GM12872 (cell line): ENCODE data around the gene PEAK1.

Source experiments
- CTCF ChIP-seq: IDR thresholded peaks from 3 replicates; pipeline ENCODE4 v1.5.1; 2011; ENCODE audit warnings: low read depth, mild to moderate bottlenecking, low read length, moderate library complexity; ENCODE audit not compliant: insufficient read depth

Gene PEAK1

GRCh38 chr15:77329202-77329601 lies 90.7 kb downstream of the PEAK1 start:
- no peak for TF ChIP-seq CTCF

- TF ChIP-seq CTCF: no peak
These were observed 91.9 kb downstream of the PEAK1 start for GRCh38 chr15:77327844-77328529.

- TF ChIP-seq CTCF: no peak
These were observed 92.7 kb downstream of the PEAK1 start for GRCh38 chr15:77327168-77327567.

GRCh38 chr15:77326366-77326765 lies 93.5 kb downstream of the PEAK1 start:
- no peak for TF ChIP-seq CTCF

GRCh38 chr15:77312523-77312922 lies 107.4 kb downstream of the PEAK1 start:
- no peak for TF ChIP-seq CTCF

GRCh38 chr15:77311618-77312398 lies 108.1 kb downstream of the PEAK1 start:
- TF ChIP-seq CTCF: no peak

GRCh38 chr15:77311020-77311419 lies 108.9 kb downstream of the PEAK1 start:
- TF ChIP-seq CTCF: no peak
